Upper lobe of left lung (tissue), 6 donors: Measurements from ENCODE around the gene ENOX1. TPM values are rescaled to one million over a fixed set of nuclear protein-coding genes. Genes with fewer than 3 reads are reported as not detected.

Experiments used
- ATAC-seq, 2 donors: fragments of 200-7000 bp; cut with Tn5 transposase; one replicate each; pipeline ENCODE4 v1.9.1; 2022; ENCODE audit warnings: mild to moderate bottlenecking in 2 of 2, moderate library complexity in 2 of 2; ENCODE audit not compliant: low FRiP score in 2 of 2
- DNase-seq, 2 donors: peaks; one replicate each; pipeline ENCODE4 v3.0.0-alpha.2; 2019 to 2020
- H3K27ac ChIP-seq, 4 donors: fragments of 200-600 bp; sonication (generic); one replicate each; pipeline ENCODE4 v1.5.1; 2016 to 2019
- H3K27me3 ChIP-seq, 4 donors: fragments of 200-600 bp; sonication (generic); one replicate each; pipeline ENCODE4 v1.5.1; 2017 to 2019
- H3K36me3 ChIP-seq, 4 donors: fragments of 200-600 bp; sonication (generic); one replicate each; pipeline ENCODE4 v1.5.1; 2016 to 2019
- H3K4me1 ChIP-seq, 4 donors: fragments of 200-600 bp; sonication (generic); one replicate each; pipeline ENCODE4 v1.5.1; 2018 to 2019
- H3K4me3 ChIP-seq, 4 donors: fragments of 200-600 bp; sonication (generic); one replicate each; pipeline ENCODE4 v1.5.1; 2017 to 2019; ENCODE audit warnings: mild to moderate bottlenecking in 2 of 4, moderate library complexity in 1 of 4
- H3K9me3 ChIP-seq, 4 donors: fragments of 200-600 bp; sonication (generic); one replicate each; pipeline ENCODE4 v1.5.1; 2018 to 2019
- CTCF ChIP-seq, 6 experiments: fragments of 450-650 bp in 4 of 6; fragments of 200-600 bp in 2 of 6; sonication (generic) in 2 of 6; IDR thresholded peaks; one replicate each; pipeline ENCODE4 v1.5.1; 2016 to 2019; ENCODE audit warnings: antibody characterized with exemption in 6 of 6
- EP300 ChIP-seq, 4 donors: sonication (generic); formaldehyde crosslinking; IDR thresholded peaks; one replicate each; pipeline ENCODE4 v1.5.1; 2017; ENCODE audit warnings: antibody characterized with exemption in 4 of 4, control low read depth in 2 of 4
- POLR2A ChIP-seq, 4 donors: fragments of 450-650 bp; IDR thresholded peaks; one replicate each; pipeline ENCODE4 v1.5.1; 2016 to 2017; ENCODE audit warnings: antibody characterized with exemption in 4 of 4, mild to moderate bottlenecking in 2 of 4
- POLR2AphosphoS5 ChIP-seq, 2 donors: sonication (generic); formaldehyde crosslinking; IDR thresholded peaks; one replicate each; pipeline ENCODE4 v1.5.1; 2017; ENCODE audit warnings: antibody characterized with exemption in 2 of 2
- WGBS, 2 donors: methylation state at CpG; one replicate each; pipeline ENCODE4 v1.1.5; 2017 to 2018; 5-methylcytosine and 5-hydroxymethylcytosine counted together
- total RNA-seq, 6 donors: library from RNA; depleted of rRNA in 4 of 6; stranded (reverse); fragments of >200 nt in 4 of 6; gene quantifications; one replicate each; pipeline versions ENCODE4 v1.1.0 to v1.2.1, GENCODE V29; 2016 to 2021
- donor health status: DM: no; HTN: no; CAD: no; lungs with moderate emphysema.
- donor health status: DM: no; HTN: yes; CAD: no; lungs with severe emphysema.

The ENOX1 gene
- total RNA-seq, 6 donors from 2014 or later: 0.20 to 1.0 (median 0.46) TPM; not detected in 2

GRCh38 chr13:43379738-43380137 is 407.0 kb downstream of the ENOX1 start:
- H3K4me3 ChIP-seq: no peak overlapping the region
- no peaks in the 10 kb centered on the region for H3K4me1 ChIP-seq
- no peak for TF ChIP-seq EP300 (IDR thresholded peaks at IDR 0.05)
- no peak for TF ChIP-seq POLR2AphosphoS5 (IDR thresholded peaks at IDR 0.05)
- DNase-seq: no peak
- H3K27ac ChIP-seq: no peak overlapping the region
- H3K27me3 ChIP-seq: no peaks in the 10 kb centered on the region
- no peaks in the 10 kb centered on the region for H3K9me3 ChIP-seq
- ATAC-seq: no peak
- H3K36me3 ChIP-seq: no peaks in the 10 kb centered on the region
- WGBS, 2 donors: 79 to 89% methylated on average over 1 of the region's 1 CpG

DNA sequence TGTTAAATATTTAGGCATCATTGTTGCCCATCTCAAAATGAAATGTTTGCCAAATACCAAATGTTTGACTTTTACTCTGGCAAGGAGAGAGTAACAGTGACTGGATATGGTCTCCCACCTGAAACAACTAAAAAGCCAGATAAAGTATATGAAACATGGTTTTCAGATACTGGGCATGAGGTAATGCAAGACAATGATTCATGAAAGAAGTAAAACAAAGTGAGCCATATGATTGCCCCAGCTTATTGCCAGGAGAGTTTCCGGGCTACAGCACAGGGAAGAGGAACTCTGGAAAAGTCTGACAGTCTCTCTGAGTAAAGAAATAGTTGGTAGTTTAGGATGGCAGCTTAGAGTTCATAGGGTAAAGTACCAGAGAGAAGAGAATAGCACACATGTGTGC is 408.8 kb downstream of the ENOX1 start:
- peak in 1 of 2 donors; percentile 34 for ATAC-seq

DNA sequence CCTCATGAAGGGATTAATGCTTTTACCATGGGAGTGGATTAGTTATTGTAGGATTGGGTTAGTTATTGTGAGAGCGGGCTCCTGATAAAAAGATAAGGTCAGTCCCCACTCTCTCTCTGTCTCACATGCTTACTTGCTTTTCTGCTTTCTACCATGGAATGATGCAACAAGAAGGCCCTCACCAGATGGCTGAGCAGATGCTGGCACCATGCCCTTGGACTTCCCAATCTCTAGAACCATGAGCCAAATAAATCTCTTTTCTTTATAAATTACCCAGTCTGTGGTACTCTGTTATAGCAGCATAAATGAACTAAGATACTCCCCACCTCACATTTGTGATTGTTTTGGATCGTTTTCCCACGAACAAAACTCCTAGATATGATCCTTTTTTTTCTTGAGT is 409.6 kb downstream of the ENOX1 start:
- no peak for TF ChIP-seq POLR2AphosphoS5 (IDR thresholded peaks at IDR 0.05)
- TF ChIP-seq EP300 (IDR thresholded peaks at IDR 0.05): no peak
- TF ChIP-seq POLR2A (IDR thresholded peaks at IDR 0.05): no peak
- no peak for TF ChIP-seq CTCF (IDR thresholded peaks at IDR 0.05)
- Histone ChIP-seq H3K27me3 (no peaks in the 10 kb centered on the region), H3K9me3 (no peaks in the 10 kb centered on the region), H3K4me1 (no peaks in the 10 kb centered on the region), H3K36me3 (no peaks in the 10 kb centered on the region), H3K27ac (no peak overlapping the region), H3K4me3 (no peak overlapping the region)
- ATAC-seq (peak in 1 of 2 donors; percentile 31), DNase-seq (no peak)
- 88 to 89% methylated on average over 3 of the region's 3 CpGs for WGBS, 2 donors

More for the DNA sequence above, 408.8 kb downstream of the ENOX1 start:
- 61 to 87% methylated on average over 1 of the region's 1 CpG for WGBS, 2 donors
- no peak for TF ChIP-seq EP300 (IDR thresholded peaks at IDR 0.05)
- TF ChIP-seq POLR2A (IDR thresholded peaks at IDR 0.05): no peak
- no peak for TF ChIP-seq POLR2AphosphoS5 (IDR thresholded peaks at IDR 0.05)
- no peak for TF ChIP-seq CTCF (IDR thresholded peaks at IDR 0.05)
- Histone ChIP-seq H3K36me3 (no peaks in the 10 kb centered on the region), H3K27ac (no peak overlapping the region), H3K9me3 (no peaks in the 10 kb centered on the region), H3K27me3 (no peaks in the 10 kb centered on the region), H3K4me3 (no peak overlapping the region), H3K4me1 (no peaks in the 10 kb centered on the region)
- no peak for DNase-seq

- H3K36me3 ChIP-seq: no peaks in the 10 kb centered on the region
- no peak overlapping the region for H3K4me3 ChIP-seq
- DNase-seq (no peak), ATAC-seq (no peak)
- H3K9me3 ChIP-seq: no peaks in the 10 kb centered on the region
- no peaks in the 10 kb centered on the region for H3K4me1 ChIP-seq
- H3K27me3 ChIP-seq: no peaks in the 10 kb centered on the region
- no peak for TF ChIP-seq CTCF (IDR thresholded peaks at IDR 0.05)
- TF ChIP-seq POLR2AphosphoS5 (IDR thresholded peaks at IDR 0.05): no peak
- no peak for TF ChIP-seq POLR2A (IDR thresholded peaks at IDR 0.05)
- no peak for TF ChIP-seq EP300 (IDR thresholded peaks at IDR 0.05)
- 91 to 94% methylated on average over 1 of the region's 1 CpG for WGBS, 2 donors
- no peak overlapping the region for H3K27ac ChIP-seq
Measured at GRCh38 chr13:43376596-43376995, 410.2 kb downstream of the ENOX1 start.

- no peak for DNase-seq
- no peak overlapping the region for H3K4me3 ChIP-seq
- WGBS, 2 donors: 65 to 69% methylated on average over 2 of the region's 2 CpGs
- H3K9me3 ChIP-seq: no peaks in the 10 kb centered on the region
- TF ChIP-seq POLR2A (IDR thresholded peaks at IDR 0.05) (no peak), EP300 (IDR thresholded peaks at IDR 0.05) (no peak), CTCF (IDR thresholded peaks at IDR 0.05) (no peak), POLR2AphosphoS5 (IDR thresholded peaks at IDR 0.05) (no peak)
- no peaks in the 10 kb centered on the region for H3K4me1 ChIP-seq
- ATAC-seq: no peak
- H3K36me3 ChIP-seq: no peaks in the 10 kb centered on the region
- no peak overlapping the region for H3K27ac ChIP-seq
- no peaks in the 10 kb centered on the region for H3K27me3 ChIP-seq
Measured at GRCh38 chr13:43375797-43376465, 410.8 kb downstream of the ENOX1 start.
